K562 (cell line): ENCODE data around the gene CD6. TPM values are rescaled to one million over a fixed set of nuclear protein-coding genes. Genes with fewer than 3 reads are reported as not detected.

Experiments used
- ATAC-seq: fragments of 200-7000 bp; cut with Tn5 transposase; 3 replicates; pipeline ENCODE4 v1.9.1; 2020; ENCODE audit warnings: moderate library complexity
- BruUV-seq: library from RNA; stranded (reverse); fragments of 400-500 nt; replicated peaks from 2 replicates; lab custom pipeline; 2021; lab: Mats Ljungman, UMichigan
- CTCF ChIA-PET: fragments of 300-600 bp; formaldehyde crosslinking; extraction: SDS; loops from one replicate; lab custom pipeline; 2021; ENCODE audit warnings: low intra/inter-chr PET ratio; lab: Yijun Ruan, JAX
- POLR2A ChIA-PET: fragments of 300-600, 350-650 bp; sonication (Branson Sonifier 250); formaldehyde crosslinking; extraction: SDS; loops from one replicate; lab custom pipeline; 2021; ENCODE audit warnings: antibody characterized with exemption, inconsistent platforms; lab: Yijun Ruan, JAX
- DNase-seq, 4 experiments: peaks; one replicate each; pipeline versions ENCODE4 v3.0.0 to v3.0.0-alpha.2; 2011 to 2018; ENCODE audit warnings: low spot score in 3 of 4, mixed read lengths in 3 of 4; ENCODE audit errors: extremely low read depth in 1 of 4
- FAIRE-seq: peaks from 2 replicates; lab custom pipeline; 2011; peaks lifted over from hg19 to GRCh38; lab: Jason Lieb, UNC
- H2AFZ ChIP-seq: 2 replicates; pipeline ENCODE4 v1.6.0; 2011; ENCODE audit warnings: low read depth, low read length, control low read depth, inconsistent platforms
- H3K27ac ChIP-seq: fragments of 200-600 bp; 3 replicates; pipeline ENCODE4 v1.8.0; 2011; ENCODE audit warnings: low read depth, mild to moderate bottlenecking, control low read depth, inconsistent platforms, low read length, moderate library complexity, mixed read lengths; ENCODE audit errors: extremely low read depth
- H3K27me3 ChIP-seq, 2 experiments: fragments of 300-600 bp in 1 of 2; 2 replicates in 1 of 2; 3 replicates in 1 of 2; pipeline versions ENCODE4 v1.6.0 to v1.8.0; 2011; ENCODE audit warnings: inconsistent platforms in 2 of 2, low read length in 2 of 2, mild to moderate bottlenecking in 1 of 2, mixed read lengths in 1 of 2, moderate library complexity in 1 of 2; ENCODE audit not compliant: control insufficient read depth in 2 of 2, insufficient read depth in 2 of 2
- H3K36me3 ChIP-seq: fragments of 300-600 bp; 3 replicates; pipeline ENCODE4 v1.8.0; 2011; ENCODE audit warnings: mild to moderate bottlenecking, low read length, inconsistent platforms; ENCODE audit not compliant: control insufficient read depth, insufficient read depth
- H3K4me1 ChIP-seq, 2 experiments: fragments of 200-600 bp in 1 of 2; replicated peaks in 1 of 2; 2 replicates in 1 of 2; 3 replicates in 1 of 2; pipeline versions ENCODE4 v1.5.1 to v1.8.0; 2011; ENCODE audit warnings: inconsistent platforms in 2 of 2, low read length in 2 of 2, mild to moderate bottlenecking in 1 of 2, mixed read lengths in 1 of 2, moderate library complexity in 1 of 2; ENCODE audit not compliant: control insufficient read depth in 2 of 2, insufficient read depth in 2 of 2
- H3K4me2 ChIP-seq: 2 replicates; pipeline ENCODE4 v1.6.1; 2011; ENCODE audit warnings: low read length, control low read depth, inconsistent platforms, mixed read lengths; ENCODE audit not compliant: insufficient read depth
- H3K4me3 ChIP-seq: fragments of 200-600 bp; sonication (generic), shearing (Covaris generic); 2 replicates; pipeline ENCODE4 v1.5.1; 2016; ENCODE audit warnings: control low read depth, inconsistent platforms
- H3K79me2 ChIP-seq: fragments of 200-600 bp; 3 replicates; pipeline ENCODE4 v1.8.0; 2011; ENCODE audit warnings: low read length, inconsistent platforms; ENCODE audit not compliant: control insufficient read depth, insufficient read depth
- H3K9ac ChIP-seq, 2 experiments: 2 replicates each; pipeline versions ENCODE4 v1.6.0 to v1.6.1; 2011; ENCODE audit warnings: low read depth in 2 of 2, low read length in 2 of 2, control low read depth in 1 of 2, inconsistent platforms in 1 of 2, mild to moderate bottlenecking in 1 of 2, mixed read lengths in 1 of 2; ENCODE audit not compliant: insufficient read depth in 1 of 2
- H3K9me1 ChIP-seq: one replicate; pipeline ENCODE4 v1.6.0; 2011; ENCODE audit warnings: inconsistent platforms, mild to moderate bottlenecking, low read length, moderate library complexity; ENCODE audit not compliant: control insufficient read depth, insufficient read depth
- H3K9me3 ChIP-seq: replicated peaks from 2 replicates; pipeline ENCODE4 v1.5.1; 2011; ENCODE audit warnings: low read depth, low read length, inconsistent platforms; ENCODE audit not compliant: control insufficient read depth, insufficient read depth
- H4K20me1 ChIP-seq: replicated peaks from 2 replicates; pipeline ENCODE4 v1.6.1; 2011; ENCODE audit warnings: low read length, inconsistent platforms, mixed read lengths; ENCODE audit not compliant: control insufficient read depth, insufficient read depth
- ETV5 ChIP-seq: sonication (generic); formaldehyde crosslinking; IDR thresholded peaks from 2 replicates; pipeline ENCODE4 v1.4.0; 2020; ENCODE audit warnings: low read depth, mild to moderate bottlenecking, missing genetic modification reagents
- NONO ChIP-seq, 2 experiments: fragments of 200-400 bp in 1 of 2; fragments of 450-650 bp in 1 of 2; formaldehyde crosslinking in 1 of 2; IDR thresholded peaks; 2 replicates each; pipeline ENCODE4 v1.6.1; 2017; ENCODE audit warnings: low read depth in 2 of 2, mild to moderate bottlenecking in 2 of 2, moderate library complexity in 2 of 2, low read length in 1 of 2
- PHF8 ChIP-seq: fragments of 200-600 bp; sonication (generic); IDR thresholded peaks from 2 replicates; pipeline ENCODE4 v1.6.1; 2012; ENCODE audit warnings: mixed run types, mild to moderate bottlenecking, inconsistent platforms, low read length, moderate library complexity, borderline replicate concordance
- POLR2B ChIP-seq: fragments of 450-650 bp; IDR thresholded peaks from 2 replicates; pipeline ENCODE4 v1.6.1; 2018; ENCODE audit warnings: low read depth; ENCODE audit not compliant: partially characterized antibody
- TARDBP ChIP-seq: fragments of 450-650 bp; IDR thresholded peaks from 2 replicates; pipeline ENCODE4 v1.6.1; 2016
- ZBTB40 ChIP-seq, 2 experiments: fragments of 450-650 bp in 1 of 2; sonication (generic) in 1 of 2; formaldehyde crosslinking in 1 of 2; IDR thresholded peaks; 2 replicates each; pipeline versions ENCODE4 v1.7.1 to v1.9.0; 2016 to 2022; ENCODE audit warnings: inconsistent platforms in 1 of 2, mild to moderate bottlenecking in 1 of 2, missing genetic modification reagents in 1 of 2
- ZKSCAN8 ChIP-seq: fragments of 200-800 bp; sonication (Bioruptor generic); IDR thresholded peaks from 2 replicates; pipeline ENCODE4 v1.6.1; 2016; ENCODE audit warnings: missing genetic modification characterization, missing compliant biosample characterization
- ZNF398 ChIP-seq: fragments of 250-450 bp; sonication (Bioruptor Pico); IDR thresholded peaks from 2 replicates; pipeline ENCODE4 v1.8.0; 2021; ENCODE audit warnings: moderate library complexity, mild to moderate bottlenecking, inconsistent platforms
- ZNF586 ChIP-seq: fragments of 450-650 bp; formaldehyde crosslinking; conservative IDR thresholded peaks from 2 replicates; pipeline ENCODE4 v1.4.0; 2020; ENCODE audit warnings: mild to moderate bottlenecking, moderate library complexity
- WGBS: fragments of 100-300 bp; shearing (Covaris generic); methylation state at CpG from one replicate; pipeline ENCODE4 v1.1.6; 2016; ENCODE audit warnings: low coverage, mixed read lengths; ENCODE audit not compliant: insufficient coverage; ENCODE audit errors: missing lambda C conversion rate; 5-methylcytosine and 5-hydroxymethylcytosine counted together
- in situ Hi-C: fragments of 300-500 bp; cut with MboI; formaldehyde crosslinking; loops from 4 replicates; pipeline ENCODE4 v1.15.0; 2018; ENCODE audit warnings: inconsistent platforms, mixed read lengths
- intact Hi-C: fragments of 100-400 bp; cut with micrococcal nuclease; formaldehyde crosslinking; loops from 2 replicates; pipeline ENCODE4 v1.14.2; 2022
- polyA plus RNA-seq, 8 experiments: library from polyadenylated mRNA; depleted of rRNA in 4 of 8; stranded (reverse) in 5 of 8; unstranded in 3 of 8; fragments of >200 nt; fragmentation: Nextera tagmentation in 2 of 8; fragmentation: Illumina TruSeq in 1 of 8; extraction: Ambion mirVana in 2 of 8; extraction: Trizol in 1 of 8; gene quantifications; 2 replicates each; pipeline versions ENCODE4 v1.2.1 to v1.2.3, GENCODE V29; 2011 to 2014; ENCODE audit warnings: inconsistent platforms in 1 of 8, missing spikeins in 1 of 8
- total RNA-seq, 7 experiments: library from RNA; depleted of rRNA in 6 of 7; stranded (reverse); fragments of >200 nt in 6 of 7; fragmentation: Illumina TruSeq in 2 of 7; extraction: Trizol in 2 of 7; gene quantifications; 2 replicates each; pipeline versions ENCODE4 v1.2.1 to v1.2.3, GENCODE V29; 2011 to 2021; ENCODE audit warnings: low replicate concordance in 1 of 7

CD6 gene
- total and polyA plus RNA-seq, 9 of the 15 experiments (the other 6 are each of a cell fraction or from before 2014, with no cell fraction given): 0.84 TPM; not detected in 8

- DNase-seq (no peak), FAIRE-seq (no peak), ATAC-seq (no peak)
- in situ Hi-C loops (no loop called here), intact Hi-C loops (no loop called here)
- Histone ChIP-seq H3K9me1 (no peaks in the 10 kb centered on the region), H2AFZ (no peak overlapping the region), H3K36me3 (no peaks in the 10 kb centered on the region), H3K9ac (no peak overlapping the region), H3K27me3 (peaks cover 43 to 77% of the 10 kb centered on the region in 2 experiments), H3K4me1 (peaks cover 0 to 7% of the 10 kb centered on the region in 2 experiments; a peak in 3 of 5 replicates), H3K4me2 (no peak overlapping the region), H3K27ac (no peak overlapping the region), H3K9me3 (no peaks in the 10 kb centered on the region), H3K79me2 (no peaks in the 10 kb centered on the region), H3K4me3 (no peak overlapping the region), H4K20me1 (peaks cover 11% of the 10 kb centered on the region)
- ChIA-PET POLR2A (interaction anchor here (0.6 to 0.8 kb wide), 3 partner anchors 10 to 179 kb away, joined by 3 to 6 read pairs (median 3); no protein-coding TSS in a partner anchor), CTCF (no interaction called here)
- no TSS peak for BruUV-seq
- 3% methylated on average over 9 of the region's 9 CpGs for WGBS
- TF ChIP-seq TARDBP (no peak), ZBTB40 (IDR thresholded peaks at IDR 0.05) (no peak), ZBTB40 (CRISPR knock-in tag; IDR thresholded peaks at IDR 0.05) (no peak), PHF8 (no peak), ZNF586 (no peak), ZKSCAN8 (no peak), ZNF398 (CRISPR knock-in tag) (no peak), POLR2B (no peak), ETV5 (CRISPR knock-in tag) (no peak), NONO (IDR thresholded peaks at IDR 0.05; ENCODE audit: low read depth in 2 of 2, low read length in 1 of 2) (no peak)
Measured at GRCh38 chr11:60942970-60943565, 28.4 kb upstream of the CD6 start.
